ENCODE measurements around the gene CBY1.

CBY1 gene

GRCh38 chr22:38721551-38721950 is 65.1 kb downstream of the CBY1 start:
- in situ Hi-C loops (cut with MboI; ENCODE audit: low sequenced_read_pairs) = no loop called here

All from HL-60/S4 treated with retinoic acid at 250 ng/mL for 4 days and 3 days (cell line).